Measurements from ENCODE around the gene KCNIP1.
A peak's percentile ranks its signal among the peaks of the same experiment; 100 is the strongest.

Gene KCNIP1

DNA sequence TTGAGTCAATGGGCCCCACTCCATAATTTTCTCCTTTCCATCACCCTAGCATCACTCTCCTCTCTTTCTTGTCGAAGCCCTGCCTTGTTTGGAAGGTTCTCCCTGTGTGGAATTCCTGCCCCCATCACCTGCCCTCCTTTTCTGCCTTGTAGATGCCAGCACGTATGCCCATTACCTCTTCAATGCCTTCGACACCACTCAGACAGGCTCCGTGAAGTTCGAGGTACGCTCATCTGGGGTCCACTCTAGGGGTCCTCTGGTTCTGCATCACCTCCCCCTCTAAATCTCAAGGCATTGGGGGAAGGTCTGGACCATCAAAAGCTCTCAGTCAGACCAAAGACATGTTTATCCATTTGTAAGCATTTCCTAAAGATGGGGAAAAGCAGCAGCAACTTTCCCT lies 217.9 kb downstream of the KCNIP1 start:
- no peaks in the 10 kb centered on the region for H3K36me3 ChIP-seq (ENCODE audit: control insufficient read depth, insufficient read depth, low read length)
- H3K9me3 ChIP-seq (ENCODE audit: control insufficient read depth, insufficient read depth, low read length) = peaks cover 10% of the 10 kb centered on the region
- no peak overlapping the region for H3K9ac ChIP-seq (ENCODE audit: low read depth, low read length)
- H3K4me3 ChIP-seq (ENCODE audit: low read depth, low read length) = no peak overlapping the region
- H3K4me1 ChIP-seq (ENCODE audit: control insufficient read depth, insufficient read depth, low read length) = no peaks in the 10 kb centered on the region
- H3K27me3 ChIP-seq (ENCODE audit: control insufficient read depth, insufficient read depth, low read length) = no peaks in the 10 kb centered on the region

- H3K27me3 ChIP-seq (ENCODE audit: control insufficient read depth, insufficient read depth, low read length) = no peaks in the 10 kb centered on the region
- no peaks in the 10 kb centered on the region for H3K4me1 ChIP-seq (ENCODE audit: control insufficient read depth, insufficient read depth, low read length)
- no peak overlapping the region for H3K4me3 ChIP-seq (ENCODE audit: low read depth, low read length)
- H3K36me3 ChIP-seq (ENCODE audit: control insufficient read depth, insufficient read depth, low read length) = no peaks in the 10 kb centered on the region
- peaks cover 10% of the 10 kb centered on the region for H3K9me3 ChIP-seq (ENCODE audit: control insufficient read depth, insufficient read depth, low read length)
- H3K9ac ChIP-seq (ENCODE audit: low read depth, low read length) = no peak overlapping the region
These were observed 218.5 kb downstream of the KCNIP1 start for GRCh38 chr5:170722316-170722715.

GRCh38 chr5:170731052-170731451 lies 227.2 kb downstream of the KCNIP1 start:
- no peak overlapping the region for H3K9ac ChIP-seq (ENCODE audit: low read depth, low read length)
- no peaks in the 10 kb centered on the region for H3K4me1 ChIP-seq (ENCODE audit: control insufficient read depth, insufficient read depth, low read length)
- no peak overlapping the region for H3K4me3 ChIP-seq (ENCODE audit: low read depth, low read length)
- no peaks in the 10 kb centered on the region for H3K27me3 ChIP-seq (ENCODE audit: control insufficient read depth, insufficient read depth, low read length)
- H3K36me3 ChIP-seq (ENCODE audit: control insufficient read depth, insufficient read depth, low read length) = no peaks in the 10 kb centered on the region
- no peaks in the 10 kb centered on the region for H3K9me3 ChIP-seq (ENCODE audit: control insufficient read depth, insufficient read depth, low read length)

DNA sequence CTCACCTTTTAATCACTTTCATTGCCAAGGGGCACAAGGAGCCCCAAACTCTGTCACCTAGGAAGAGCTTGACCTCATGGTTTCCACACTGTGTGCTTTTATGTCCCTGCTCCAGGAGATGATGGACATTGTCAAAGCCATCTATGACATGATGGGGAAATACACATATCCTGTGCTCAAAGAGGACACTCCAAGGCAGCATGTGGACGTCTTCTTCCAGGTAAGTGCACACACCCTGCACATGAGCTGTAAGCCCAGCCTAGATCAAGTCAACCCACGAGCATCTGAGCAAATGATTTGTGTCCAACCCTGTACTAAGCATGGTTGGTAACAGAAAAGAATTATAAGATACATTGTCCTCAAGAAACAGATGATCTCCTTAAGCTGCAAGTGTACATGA lies 228.9 kb downstream of the KCNIP1 start:
- H3K4me3 ChIP-seq (ENCODE audit: low read depth, low read length) = no peak overlapping the region
- peaks cover 5% of the 10 kb centered on the region for H3K4me1 ChIP-seq (ENCODE audit: control insufficient read depth, insufficient read depth, low read length)
- H3K27me3 ChIP-seq (ENCODE audit: control insufficient read depth, insufficient read depth, low read length) = no peaks in the 10 kb centered on the region
- no peaks in the 10 kb centered on the region for H3K9me3 ChIP-seq (ENCODE audit: control insufficient read depth, insufficient read depth, low read length)
- H3K9ac ChIP-seq (ENCODE audit: low read depth, low read length) = no peak overlapping the region
- H3K36me3 ChIP-seq (ENCODE audit: control insufficient read depth, insufficient read depth, low read length) = no peaks in the 10 kb centered on the region

DNA sequence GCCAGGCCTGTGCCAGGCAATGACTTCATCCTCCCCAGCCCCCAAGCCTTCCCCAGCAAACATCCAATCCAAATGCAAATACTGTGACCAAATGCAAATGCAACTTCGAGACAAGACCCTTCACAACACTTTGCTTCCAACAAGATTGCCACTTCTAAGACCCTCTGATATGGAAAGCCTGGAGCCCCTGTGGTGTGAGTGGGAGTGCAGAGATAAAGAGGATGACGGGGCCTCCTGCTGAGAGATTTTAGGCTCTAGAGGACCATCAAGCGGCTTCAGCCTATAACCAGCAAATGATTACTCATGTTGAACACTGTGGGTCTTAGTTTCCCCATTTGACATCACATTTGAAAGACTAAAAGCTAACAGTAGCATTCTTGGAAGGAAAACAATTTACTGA lies 233.1 kb downstream of the KCNIP1 start:
- Histone ChIP-seq H3K9me3 (ENCODE audit: control insufficient read depth, insufficient read depth, low read length) (no peaks in the 10 kb centered on the region), H3K9ac (ENCODE audit: low read depth, low read length) (no peak overlapping the region), H3K4me1 (ENCODE audit: control insufficient read depth, insufficient read depth, low read length) (peaks cover 9% of the 10 kb centered on the region), H3K4me3 (ENCODE audit: low read depth, low read length) (no peak overlapping the region), H3K36me3 (ENCODE audit: control insufficient read depth, insufficient read depth, low read length) (no peaks in the 10 kb centered on the region), H3K27me3 (ENCODE audit: control insufficient read depth, insufficient read depth, low read length) (no peaks in the 10 kb centered on the region)

- Histone ChIP-seq H3K9me3 (ENCODE audit: control insufficient read depth, insufficient read depth, low read length) (no peaks in the 10 kb centered on the region), H3K9ac (ENCODE audit: low read depth, low read length) (no peak overlapping the region), H3K4me3 (ENCODE audit: low read depth, low read length) (no peak overlapping the region), H3K36me3 (ENCODE audit: control insufficient read depth, insufficient read depth, low read length) (no peaks in the 10 kb centered on the region), H3K4me1 (ENCODE audit: control insufficient read depth, insufficient read depth, low read length) (peaks cover 9% of the 10 kb centered on the region), H3K27me3 (ENCODE audit: control insufficient read depth, insufficient read depth, low read length) (no peaks in the 10 kb centered on the region)
These were observed 233.8 kb downstream of the KCNIP1 start for GRCh38 chr5:170737591-170737990.

DNA sequence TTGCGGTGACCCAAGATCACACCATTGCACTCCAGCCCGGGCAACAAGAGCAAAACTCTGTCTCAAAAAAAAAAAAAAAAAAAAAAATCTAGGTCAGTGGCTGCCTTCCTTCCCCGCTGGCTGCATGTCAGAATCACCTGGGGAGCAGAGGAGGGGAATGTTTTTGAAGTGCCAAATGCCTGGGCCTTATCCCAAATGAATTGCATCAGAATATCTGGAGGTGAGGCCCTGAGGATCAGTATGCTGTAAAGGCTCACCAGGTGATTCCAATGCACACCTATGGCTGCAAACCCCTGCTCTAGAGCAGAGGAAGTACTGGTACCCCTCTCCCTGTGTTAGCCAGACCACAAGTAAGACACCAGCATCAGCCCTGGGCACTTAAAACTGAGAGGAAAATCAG lies 235.0 kb downstream of the KCNIP1 start:
- no peak overlapping the region for H3K4me3 ChIP-seq (ENCODE audit: low read depth, low read length)
- H3K9ac ChIP-seq (ENCODE audit: low read depth, low read length) = no peak overlapping the region
- H3K4me1 ChIP-seq (ENCODE audit: control insufficient read depth, insufficient read depth, low read length) = peaks cover 9% of the 10 kb centered on the region
- no peaks in the 10 kb centered on the region for H3K27me3 ChIP-seq (ENCODE audit: control insufficient read depth, insufficient read depth, low read length)
- H3K9me3 ChIP-seq (ENCODE audit: control insufficient read depth, insufficient read depth, low read length) = no peaks in the 10 kb centered on the region
- no peaks in the 10 kb centered on the region for H3K36me3 ChIP-seq (ENCODE audit: control insufficient read depth, insufficient read depth, low read length)

DNA sequence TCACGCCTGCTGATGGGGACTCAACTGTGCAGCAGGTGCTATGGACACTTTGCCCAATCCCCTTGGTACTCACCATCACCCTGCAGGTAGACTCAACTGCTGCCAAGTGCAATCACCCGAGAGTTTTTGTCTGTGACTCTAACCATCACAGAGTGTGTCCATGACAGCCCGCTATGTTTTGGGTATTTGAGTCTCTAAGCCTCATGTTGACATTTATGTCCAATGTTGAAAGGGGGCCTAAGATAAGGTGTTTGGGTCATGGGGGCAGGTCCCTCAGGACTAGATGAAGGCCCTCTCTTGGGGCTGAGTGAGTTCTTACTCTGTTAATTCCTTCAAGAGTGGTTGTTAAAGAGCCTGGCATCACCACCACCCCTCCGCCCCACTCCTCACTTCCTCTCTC lies 235.6 kb downstream of the KCNIP1 start:
- Histone ChIP-seq H3K9ac (ENCODE audit: low read depth, low read length) (no peak overlapping the region), H3K4me3 (ENCODE audit: low read depth, low read length) (no peak overlapping the region), H3K36me3 (ENCODE audit: control insufficient read depth, insufficient read depth, low read length) (no peaks in the 10 kb centered on the region), H3K9me3 (ENCODE audit: control insufficient read depth, insufficient read depth, low read length) (no peaks in the 10 kb centered on the region), H3K27me3 (ENCODE audit: control insufficient read depth, insufficient read depth, low read length) (no peaks in the 10 kb centered on the region), H3K4me1 (ENCODE audit: control insufficient read depth, insufficient read depth, low read length) (peaks cover 9% of the 10 kb centered on the region)

GRCh38 chr5:170740551-170741205 lies 236.9 kb downstream of the KCNIP1 start:
- no peaks in the 10 kb centered on the region for H3K9me3 ChIP-seq (ENCODE audit: control insufficient read depth, insufficient read depth, low read length)
- H3K4me1 ChIP-seq (ENCODE audit: control insufficient read depth, insufficient read depth, low read length) = peaks cover 9% of the 10 kb centered on the region
- H3K9ac ChIP-seq (ENCODE audit: low read depth, low read length) = no peak overlapping the region
- no peaks in the 10 kb centered on the region for H3K27me3 ChIP-seq (ENCODE audit: control insufficient read depth, insufficient read depth, low read length)
- no peaks in the 10 kb centered on the region for H3K36me3 ChIP-seq (ENCODE audit: control insufficient read depth, insufficient read depth, low read length)
- no peak overlapping the region for H3K4me3 ChIP-seq (ENCODE audit: low read depth, low read length)

GRCh38 chr5:170741801-170742200 lies 238.0 kb downstream of the KCNIP1 start:
- Histone ChIP-seq H3K4me1 (ENCODE audit: control insufficient read depth, insufficient read depth, low read length) (peaks cover 9% of the 10 kb centered on the region), H3K27me3 (ENCODE audit: control insufficient read depth, insufficient read depth, low read length) (no peaks in the 10 kb centered on the region), H3K9ac (ENCODE audit: low read depth, low read length) (no peak overlapping the region), H3K4me3 (ENCODE audit: low read depth, low read length) (no peak overlapping the region), H3K9me3 (ENCODE audit: control insufficient read depth, insufficient read depth, low read length) (no peaks in the 10 kb centered on the region), H3K36me3 (ENCODE audit: control insufficient read depth, insufficient read depth, low read length) (no peaks in the 10 kb centered on the region)

GRCh38 chr5:170743876-170744212 lies 240.0 kb downstream of the KCNIP1 start:
- Histone ChIP-seq H3K4me3 (ENCODE audit: low read depth, low read length) (peak overlapping the region; percentile 65), H3K9ac (ENCODE audit: low read depth, low read length) (no peak overlapping the region), H3K4me1 (ENCODE audit: control insufficient read depth, insufficient read depth, low read length) (peaks cover 7% of the 10 kb centered on the region), H3K9me3 (ENCODE audit: control insufficient read depth, insufficient read depth, low read length) (no peaks in the 10 kb centered on the region), H3K27me3 (ENCODE audit: control insufficient read depth, insufficient read depth, low read length) (no peaks in the 10 kb centered on the region), H3K36me3 (ENCODE audit: control insufficient read depth, insufficient read depth, low read length) (peaks cover 4% of the 10 kb centered on the region)

DNA sequence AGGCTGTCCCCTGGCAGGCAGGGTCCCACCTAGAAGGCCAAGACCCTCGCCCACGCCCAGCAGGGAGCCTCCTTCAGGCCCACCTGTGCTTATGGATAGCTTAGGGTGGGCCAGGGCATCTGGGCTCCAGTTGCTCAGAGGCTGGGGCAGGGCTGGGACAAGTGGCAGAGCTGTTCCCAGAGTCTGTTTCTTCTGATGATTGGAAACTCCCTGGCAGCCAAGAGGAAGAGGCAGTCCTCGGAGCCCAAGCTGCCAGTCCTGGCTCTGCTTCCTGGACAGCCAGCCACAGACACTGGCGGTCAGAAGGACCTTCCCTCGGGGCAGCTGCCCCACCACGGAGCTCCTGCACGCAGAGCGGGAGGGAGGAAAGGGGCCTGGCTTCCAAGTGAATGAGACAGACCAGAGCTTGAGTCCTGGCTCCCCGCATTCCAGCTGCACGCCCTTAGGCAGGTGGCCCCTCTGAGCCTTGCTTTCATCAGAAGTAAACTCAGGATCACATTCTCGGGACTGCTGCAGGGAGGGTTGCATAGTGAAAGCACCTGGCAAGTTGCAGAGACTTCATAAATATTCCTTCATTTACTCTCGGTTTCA lies 241.8 kb downstream of the KCNIP1 start:
- no peaks in the 10 kb centered on the region for H3K9me3 ChIP-seq (ENCODE audit: control insufficient read depth, insufficient read depth, low read length)
- peaks cover 2% of the 10 kb centered on the region for H3K27me3 ChIP-seq (ENCODE audit: control insufficient read depth, insufficient read depth, low read length)
- H3K36me3 ChIP-seq (ENCODE audit: control insufficient read depth, insufficient read depth, low read length) = peaks cover 4% of the 10 kb centered on the region
- H3K4me1 ChIP-seq (ENCODE audit: control insufficient read depth, insufficient read depth, low read length) = peaks cover 3% of the 10 kb centered on the region
- H3K4me3 ChIP-seq (ENCODE audit: low read depth, low read length) = no peak overlapping the region
- peak overlapping the region; percentile 28 for H3K9ac ChIP-seq (ENCODE audit: low read depth, low read length)
